Epithelial cell of esophagus (primary cell): ENCODE results near the gene RLN2.

Source experiments
- DNase-seq: peaks from one replicate; pipeline ENCODE4 v3.0.0; 2010; ENCODE audit warnings: low read depth
- H3K4me3 ChIP-seq: 2 replicates; pipeline ENCODE4 v1.5.1; 2011; ENCODE audit warnings: mild to moderate bottlenecking, low read length, control low read depth
- TF ChIP-seq, protein P1 (sequence below): IDR thresholded peaks from 2 replicates; pipeline ENCODE4 v1.5.1; 2011; ENCODE audit warnings: low read depth, mild to moderate bottlenecking, low read length, control low read depth, inconsistent platforms; ENCODE audit not compliant: insufficient read depth; ENCODE audit errors: missing control alignments

The RLN2 gene

DNA sequence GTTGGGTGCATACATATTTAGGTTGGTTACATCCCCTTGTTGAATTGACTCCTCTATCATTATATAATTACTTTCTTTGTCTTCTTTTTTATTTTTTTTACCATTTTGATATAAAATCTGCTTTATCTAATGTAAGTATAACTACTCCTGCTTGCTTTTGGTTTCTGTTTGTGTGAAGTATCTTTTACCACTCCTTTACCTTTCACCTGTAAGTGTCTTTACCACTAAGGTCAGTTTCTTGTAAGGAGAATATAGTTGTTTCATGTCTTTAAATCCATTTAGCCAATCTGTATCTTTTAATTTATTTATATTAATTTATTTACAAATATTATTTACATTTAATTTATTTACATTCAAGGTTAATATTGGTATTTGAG lies 40.3 kb downstream of the RLN2 start:
- DNase-seq, result no peak
- no peak overlapping the region for H3K4me3 ChIP-seq
- TF ChIP-seq, protein P1, sequence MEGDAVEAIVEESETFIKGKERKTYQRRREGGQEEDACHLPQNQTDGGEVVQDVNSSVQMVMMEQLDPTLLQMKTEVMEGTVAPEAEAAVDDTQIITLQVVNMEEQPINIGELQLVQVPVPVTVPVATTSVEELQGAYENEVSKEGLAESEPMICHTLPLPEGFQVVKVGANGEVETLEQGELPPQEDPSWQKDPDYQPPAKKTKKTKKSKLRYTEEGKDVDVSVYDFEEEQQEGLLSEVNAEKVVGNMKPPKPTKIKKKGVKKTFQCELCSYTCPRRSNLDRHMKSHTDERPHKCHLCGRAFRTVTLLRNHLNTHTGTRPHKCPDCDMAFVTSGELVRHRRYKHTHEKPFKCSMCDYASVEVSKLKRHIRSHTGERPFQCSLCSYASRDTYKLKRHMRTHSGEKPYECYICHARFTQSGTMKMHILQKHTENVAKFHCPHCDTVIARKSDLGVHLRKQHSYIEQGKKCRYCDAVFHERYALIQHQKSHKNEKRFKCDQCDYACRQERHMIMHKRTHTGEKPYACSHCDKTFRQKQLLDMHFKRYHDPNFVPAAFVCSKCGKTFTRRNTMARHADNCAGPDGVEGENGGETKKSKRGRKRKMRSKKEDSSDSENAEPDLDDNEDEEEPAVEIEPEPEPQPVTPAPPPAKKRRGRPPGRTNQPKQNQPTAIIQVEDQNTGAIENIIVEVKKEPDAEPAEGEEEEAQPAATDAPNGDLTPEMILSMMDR, result no peak

DNA sequence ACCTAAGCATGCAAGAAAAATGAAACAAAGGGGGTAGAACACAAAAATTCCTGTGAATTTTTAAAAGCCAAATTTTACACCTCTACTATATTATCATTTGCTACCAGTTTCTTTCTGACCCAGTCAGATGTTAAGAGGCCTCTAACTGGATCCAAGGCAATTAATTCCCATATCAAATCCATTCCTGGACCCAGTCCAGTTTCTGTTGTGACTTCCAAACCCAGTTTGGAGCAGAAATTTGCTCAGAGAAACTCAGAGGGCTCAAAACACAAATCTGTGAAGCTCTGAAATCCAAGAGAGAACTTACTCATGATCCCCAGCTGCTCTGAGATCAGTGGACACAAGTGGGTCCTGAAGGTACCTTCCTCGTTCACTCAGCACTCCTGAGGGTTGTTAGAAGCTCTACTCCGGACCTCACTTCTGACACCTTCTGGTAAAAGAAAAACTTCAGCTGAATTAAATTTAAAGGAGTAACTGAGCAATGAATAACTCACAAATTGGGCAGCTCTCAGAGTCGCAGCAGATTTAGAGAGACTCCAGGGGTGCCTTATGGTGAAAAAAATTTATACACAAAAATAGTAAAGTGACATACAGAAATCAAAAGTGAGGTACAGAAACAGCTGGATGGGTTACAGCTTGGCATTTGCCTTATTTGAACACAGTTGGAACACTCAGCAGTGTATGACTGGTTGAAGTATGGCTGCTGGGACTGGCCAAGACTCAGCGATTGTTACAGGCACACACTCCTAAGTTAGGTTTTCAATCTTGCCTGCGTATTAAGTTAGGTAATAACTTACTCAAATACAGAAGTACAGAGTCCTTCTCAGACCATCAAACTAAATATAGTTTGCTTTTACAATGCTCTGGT lies 40.9 kb downstream of the RLN2 start:
- peak; percentile 45 for DNase-seq
- TF ChIP-seq, protein P1, result peak; percentile 38
- no peak overlapping the region for H3K4me3 ChIP-seq
